HG03196 (cell line): ENCODE data around the gene ZNF521.

ENCODE experiments used
- ATAC-seq: cut with Tn5 transposase; IDR thresholded peaks from one replicate; pipeline ENCODE4 v1.9.1; 2021; ENCODE audit not compliant: unreplicated experiment

ZNF521 gene

DNA sequence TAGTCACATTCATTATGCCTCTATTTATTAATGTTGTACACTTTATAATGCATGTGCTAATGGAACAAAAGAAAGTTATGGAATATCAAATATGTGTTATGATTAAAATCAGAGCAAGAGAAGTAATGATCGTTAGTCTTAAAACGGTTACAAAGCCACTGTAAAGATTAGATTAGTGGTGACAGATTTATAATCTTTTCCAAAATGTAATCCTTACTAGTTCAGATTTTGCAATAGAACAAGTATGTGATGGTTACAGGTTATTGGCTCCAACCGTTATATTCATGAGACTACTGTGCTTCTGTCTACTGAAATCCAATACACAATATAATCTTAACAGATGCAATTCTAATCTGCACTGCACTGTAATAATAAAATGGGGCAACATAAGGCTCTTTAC, 180.6 kb downstream of the ZNF521 start:
- ATAC-seq: no peak

DNA sequence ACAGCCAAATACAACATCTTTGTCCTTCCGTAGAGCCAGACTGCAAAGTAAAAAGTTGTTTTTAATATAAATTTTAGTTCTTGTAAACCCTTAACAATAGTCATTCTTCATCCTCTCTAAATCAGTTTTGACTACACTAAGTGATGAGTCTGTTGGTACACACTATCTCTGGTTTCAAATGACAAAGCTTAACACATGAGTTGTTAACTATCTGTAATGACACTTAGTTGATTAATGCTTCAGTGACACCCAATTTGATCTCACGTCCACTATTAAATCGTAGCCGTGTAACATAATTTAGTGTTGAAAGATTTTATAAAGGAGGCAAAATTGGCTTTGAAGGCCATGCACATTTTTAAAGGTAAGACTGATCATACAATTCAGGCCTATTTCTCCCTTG, 181.6 kb downstream of the ZNF521 start:
- no peak for ATAC-seq

DNA sequence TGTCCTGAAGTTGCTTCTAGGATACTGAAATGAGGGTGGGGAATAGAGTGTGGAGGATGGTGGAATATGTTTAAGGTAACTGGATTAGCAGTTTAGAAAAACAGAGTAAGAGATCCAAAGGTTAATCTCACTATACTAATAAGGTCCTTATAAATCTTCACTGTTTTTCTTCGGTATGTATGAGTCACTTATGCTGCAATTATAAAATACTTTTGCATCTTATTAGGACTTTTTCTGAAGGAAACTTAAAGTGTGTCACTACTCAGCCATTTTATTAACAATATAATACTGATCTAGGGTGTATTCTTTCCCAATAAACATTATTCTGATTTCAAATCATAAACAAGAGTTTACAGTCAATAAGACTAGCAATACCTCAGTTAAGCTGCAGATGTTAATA, 182.3 kb downstream of the ZNF521 start:
- no peak for ATAC-seq

DNA sequence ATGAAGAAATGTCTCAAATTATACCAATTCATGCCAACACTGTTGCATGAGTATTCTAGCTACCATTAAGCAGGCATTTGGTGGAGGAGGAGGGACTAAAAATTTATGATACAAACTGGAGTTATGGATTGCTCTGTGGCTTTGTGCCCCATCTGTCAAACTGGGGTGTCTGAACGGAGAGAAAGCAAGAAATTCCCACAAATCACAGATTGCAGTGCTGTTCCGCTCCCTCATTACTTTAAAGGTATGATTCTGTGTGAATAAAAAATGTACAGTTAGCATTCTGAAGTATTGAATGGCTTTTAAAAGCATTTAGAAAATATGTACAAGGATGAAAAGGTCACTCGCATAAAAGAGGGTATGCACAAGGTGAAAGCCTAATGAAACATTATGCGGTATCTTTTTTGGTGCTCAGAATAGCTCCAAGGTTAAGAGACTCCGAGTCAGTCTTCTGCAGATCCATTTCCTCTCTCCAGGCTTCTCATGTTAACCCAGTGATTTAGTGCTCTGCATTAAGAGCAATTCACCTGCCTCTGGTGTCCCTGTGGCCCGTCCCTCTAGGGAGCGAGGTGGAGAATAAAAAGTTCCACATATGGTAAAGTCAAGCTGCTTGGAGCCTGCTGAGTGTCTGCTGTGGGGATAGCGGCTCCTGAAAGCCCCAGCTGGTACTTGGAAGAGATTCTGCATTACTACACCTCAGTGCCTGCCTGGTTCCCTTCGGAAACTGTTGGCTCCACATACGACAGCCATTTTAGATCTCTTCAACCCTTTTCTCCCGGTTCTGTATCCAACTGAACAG, 184.2 kb downstream of the ZNF521 start:
- ATAC-seq: no peak

DNA sequence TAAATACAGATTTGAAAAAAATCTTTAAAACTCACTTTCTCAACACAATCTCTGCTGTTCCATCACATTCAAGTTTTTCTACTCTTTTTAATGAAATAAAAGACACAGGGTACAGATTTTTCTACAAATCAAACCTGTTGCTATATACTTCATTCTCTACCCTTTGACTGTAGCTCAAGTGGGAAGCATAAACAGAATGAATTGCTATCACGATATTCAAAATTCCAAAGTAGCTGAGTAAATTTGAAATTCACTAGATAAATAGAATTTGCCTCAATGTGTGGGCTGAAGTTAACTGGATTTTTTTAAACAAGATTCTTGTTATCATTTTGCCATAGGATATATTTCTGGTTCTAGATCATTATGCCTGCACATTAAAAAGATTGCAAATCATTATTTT, 185.9 kb downstream of the ZNF521 start:
- no peak for ATAC-seq

DNA sequence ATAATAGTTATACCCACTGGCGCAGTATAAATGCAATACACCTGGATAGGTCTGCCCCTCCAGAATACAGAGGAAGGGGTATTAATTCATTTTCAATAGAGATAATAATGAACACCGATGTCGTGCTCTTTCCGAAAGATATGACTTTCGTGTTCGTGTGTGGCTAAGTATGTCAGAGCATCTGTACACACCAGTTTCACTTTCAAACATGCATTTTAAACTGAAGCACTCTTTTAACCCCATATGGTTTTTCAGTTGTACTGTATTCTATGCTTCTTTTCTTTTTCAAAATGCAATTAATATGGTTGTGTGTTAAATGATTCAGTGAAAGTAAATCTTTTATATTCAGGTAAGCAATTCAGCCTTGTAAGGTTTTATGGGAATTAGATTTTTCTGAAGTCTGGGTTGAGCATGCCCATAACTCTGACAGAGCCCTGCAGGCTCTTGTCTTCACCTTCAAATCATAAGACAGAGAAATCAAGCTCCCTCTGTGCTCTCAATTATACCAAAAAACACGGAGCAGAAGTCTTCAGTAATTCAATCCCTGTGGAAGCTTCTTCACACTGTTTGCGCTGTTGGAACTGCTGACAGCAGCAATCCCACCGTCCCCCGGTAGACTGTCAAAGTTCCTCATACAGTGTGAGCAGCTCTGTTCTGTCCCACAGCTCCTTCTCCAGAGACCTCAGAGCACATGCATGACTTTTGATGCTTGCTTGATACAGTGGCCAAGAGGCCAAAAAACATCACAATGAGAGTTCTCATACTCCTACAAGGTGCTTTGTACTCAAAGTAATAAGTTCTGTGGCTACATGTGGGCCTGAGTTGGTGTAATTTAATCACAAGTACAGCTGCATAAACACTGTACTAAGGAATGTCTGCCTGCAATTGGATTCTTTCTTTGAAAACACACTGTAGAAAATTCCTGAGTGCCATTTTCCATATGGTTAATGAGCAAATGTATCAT, 186.8 kb downstream of the ZNF521 start:
- peak; percentile 91 for ATAC-seq

DNA sequence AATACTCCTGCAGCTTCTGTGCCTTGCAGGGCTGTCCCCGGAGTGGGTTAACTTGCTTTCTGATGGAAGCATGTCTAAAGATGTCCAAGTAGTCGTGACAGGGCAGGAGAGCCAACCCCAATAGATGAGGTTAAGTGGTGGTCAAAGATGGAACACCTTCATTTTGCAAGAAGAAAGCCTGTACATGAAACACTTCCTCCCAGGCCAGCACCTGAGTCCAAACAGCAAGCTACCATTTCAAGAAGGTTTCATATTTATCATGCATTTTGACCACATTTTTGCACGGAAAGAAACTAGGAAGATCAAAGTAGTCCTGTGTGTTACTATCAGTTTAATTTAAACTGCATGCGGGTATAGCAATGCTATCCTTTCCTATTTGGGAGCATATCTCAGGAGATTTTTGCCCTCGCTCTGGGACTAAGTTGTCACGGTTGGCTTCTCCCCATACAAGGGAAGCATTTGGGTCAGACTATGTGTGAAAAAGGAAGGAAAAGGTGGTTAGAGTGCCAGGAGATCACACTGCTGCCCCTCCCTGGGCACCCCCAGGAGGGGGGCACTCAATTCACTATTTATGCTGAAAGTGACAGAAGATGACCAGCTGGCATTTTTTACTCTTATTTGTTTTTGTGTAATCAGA, 187.6 kb downstream of the ZNF521 start:
- ATAC-seq: peak; percentile 32

DNA sequence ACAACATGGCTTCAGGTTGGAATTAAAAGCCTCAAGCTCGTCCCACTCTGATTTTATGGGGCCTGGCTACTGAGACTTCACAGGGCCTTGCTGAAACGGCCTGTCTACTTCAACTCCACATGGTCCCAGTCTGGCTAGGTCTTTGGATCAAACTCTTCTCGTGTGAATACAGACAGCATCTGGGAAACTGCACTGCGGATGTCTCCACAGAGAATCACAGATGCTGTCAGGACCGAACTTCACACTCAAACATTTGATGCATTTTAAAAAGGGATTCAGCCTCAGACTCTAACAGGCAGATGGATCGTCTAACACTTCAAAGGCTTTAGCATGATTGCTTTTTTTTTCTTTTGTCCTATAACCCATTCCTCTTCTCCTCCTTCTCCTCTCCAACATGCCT, 198.5 kb downstream of the ZNF521 start:
- no peak for ATAC-seq

DNA sequence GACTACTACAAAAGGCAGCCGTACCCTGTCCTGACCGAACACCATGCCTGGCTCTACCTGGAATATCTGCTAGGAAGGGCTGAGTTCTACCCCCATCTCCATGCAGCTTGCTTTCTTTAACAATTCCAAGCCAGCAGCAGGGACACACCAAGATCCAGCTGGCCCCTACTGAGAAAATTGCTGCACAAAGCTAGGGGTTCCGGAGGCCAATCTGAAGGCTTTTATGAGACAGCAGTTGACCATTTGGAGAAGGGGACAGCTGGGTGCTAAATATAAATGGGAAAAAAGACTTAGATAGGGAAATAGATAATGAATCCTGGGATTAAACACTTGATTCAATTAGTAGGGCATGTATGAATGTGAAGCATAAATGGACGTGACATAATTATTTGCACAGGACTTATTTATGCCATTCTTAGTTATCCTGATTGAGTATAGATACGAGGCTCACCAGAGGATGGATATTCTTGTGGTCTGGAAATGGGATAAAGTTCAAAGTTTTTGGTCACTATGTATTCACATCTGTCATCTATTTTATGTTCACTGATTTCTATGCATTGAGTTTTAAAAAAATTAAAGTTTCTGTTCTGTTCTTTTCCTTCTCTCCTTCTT, 204.0 kb downstream of the ZNF521 start:
- ATAC-seq: no peak

DNA sequence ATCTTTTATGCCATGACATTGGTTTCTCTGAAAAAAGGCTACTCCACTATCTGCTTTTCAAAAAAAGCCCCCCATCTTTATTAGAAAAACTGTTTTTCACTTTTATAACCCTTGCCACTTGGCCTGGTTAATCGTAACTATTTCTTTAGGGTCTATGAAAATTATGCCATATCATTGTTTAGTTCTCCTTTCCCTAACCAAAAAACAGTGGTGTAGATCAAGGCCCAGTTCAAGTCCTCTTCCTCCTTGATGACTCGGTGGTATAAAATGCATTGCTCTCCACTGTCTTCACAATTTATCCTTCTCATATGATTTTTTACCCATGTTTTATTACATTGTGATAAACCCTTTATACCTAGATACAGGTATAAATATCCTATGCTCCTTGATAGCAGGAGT, 205.5 kb downstream of the ZNF521 start:
- no peak for ATAC-seq

DNA sequence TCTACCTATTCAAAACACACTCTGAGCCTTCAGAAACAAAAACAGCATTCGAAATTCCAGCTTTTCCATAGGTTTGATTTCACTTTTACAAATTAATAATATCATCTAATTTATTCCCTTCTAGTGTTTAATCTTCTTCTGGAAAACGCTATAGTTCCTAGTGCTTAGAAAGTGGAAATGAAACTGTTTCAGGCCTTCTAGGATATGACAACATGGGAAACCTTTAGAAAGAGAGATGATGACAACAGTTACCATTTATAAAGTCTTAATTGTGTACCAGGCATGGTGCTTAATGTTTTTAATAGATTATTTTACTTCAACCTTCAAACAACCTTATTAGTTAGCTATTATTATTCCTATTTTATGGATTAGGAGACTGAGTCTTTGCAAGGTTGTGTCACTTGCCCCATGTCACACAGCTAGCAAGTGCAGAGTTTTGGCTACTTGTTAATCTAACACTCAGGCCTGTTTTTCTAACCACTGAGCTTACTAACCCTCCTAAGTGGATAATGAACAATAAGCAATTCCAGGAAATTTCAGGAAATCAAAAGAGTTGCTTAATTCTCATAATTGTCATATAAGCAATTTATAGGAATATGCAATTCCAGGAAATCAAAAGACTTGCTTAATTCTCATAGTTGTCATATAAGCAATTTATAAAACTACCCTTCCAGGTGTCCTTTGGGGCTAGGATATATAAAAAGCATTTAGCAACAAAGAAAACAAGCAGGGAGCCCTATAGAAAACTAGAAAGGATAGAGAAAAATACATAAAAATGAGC, 206.0 kb downstream of the ZNF521 start:
- ATAC-seq: no peak

DNA sequence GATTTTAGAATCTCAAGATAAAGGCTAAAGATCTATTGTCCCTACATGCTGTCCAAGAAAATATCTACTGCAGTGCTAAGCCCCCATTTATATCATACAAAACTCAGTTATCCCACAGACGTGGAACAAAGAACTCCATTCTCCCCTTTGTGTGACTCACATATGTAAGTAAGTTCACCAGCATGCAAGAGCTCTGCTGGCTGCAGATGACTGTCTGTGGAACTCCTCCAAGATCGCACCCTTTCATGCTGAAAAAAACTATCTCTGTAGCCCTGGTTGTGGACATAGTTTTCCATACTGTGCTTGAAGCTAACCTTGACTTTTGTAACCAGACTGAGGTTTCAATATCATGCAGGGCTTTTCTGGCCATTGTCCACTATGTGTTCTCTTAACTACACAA, 207.1 kb downstream of the ZNF521 start:
- ATAC-seq: no peak

DNA sequence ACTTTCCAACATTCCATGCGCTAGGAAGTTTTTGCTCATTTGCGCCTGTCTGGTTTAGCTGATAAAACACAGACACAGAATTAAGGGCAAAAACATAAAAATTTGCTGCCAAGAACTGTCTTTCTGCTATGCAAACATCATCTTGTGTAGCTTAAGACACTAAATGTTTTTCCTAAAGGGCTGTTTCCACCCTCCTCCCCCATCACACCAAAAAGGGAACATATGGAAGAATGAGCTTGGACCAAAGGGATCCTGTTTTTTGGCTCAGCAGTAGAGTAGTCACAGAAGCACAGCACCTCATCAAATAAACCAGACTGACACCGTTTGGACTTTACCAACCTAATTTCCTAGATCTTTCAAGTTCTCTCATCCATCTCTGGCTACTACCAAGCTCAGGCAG, 210.1 kb downstream of the ZNF521 start:
- no peak for ATAC-seq

DNA sequence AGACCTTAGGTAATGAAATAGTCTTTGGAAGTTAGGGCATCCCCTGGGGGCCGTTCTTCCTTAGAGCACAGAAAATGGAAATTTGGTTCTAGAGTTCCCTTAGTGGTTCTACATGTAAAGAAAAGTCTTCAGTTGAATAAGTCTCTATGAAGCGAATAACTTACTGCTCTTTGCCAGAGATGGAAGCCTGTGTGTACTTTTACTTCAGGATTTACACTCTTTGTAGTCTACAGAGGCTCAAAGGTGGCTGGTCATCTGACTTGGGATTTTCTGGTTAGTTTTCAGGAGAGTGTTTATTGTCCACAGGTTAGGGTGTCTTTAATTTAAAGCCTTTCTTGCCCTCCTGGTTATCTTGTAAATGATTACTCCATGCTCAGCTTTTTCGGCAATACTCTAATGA, 210.6 kb downstream of the ZNF521 start:
- ATAC-seq: no peak

DNA sequence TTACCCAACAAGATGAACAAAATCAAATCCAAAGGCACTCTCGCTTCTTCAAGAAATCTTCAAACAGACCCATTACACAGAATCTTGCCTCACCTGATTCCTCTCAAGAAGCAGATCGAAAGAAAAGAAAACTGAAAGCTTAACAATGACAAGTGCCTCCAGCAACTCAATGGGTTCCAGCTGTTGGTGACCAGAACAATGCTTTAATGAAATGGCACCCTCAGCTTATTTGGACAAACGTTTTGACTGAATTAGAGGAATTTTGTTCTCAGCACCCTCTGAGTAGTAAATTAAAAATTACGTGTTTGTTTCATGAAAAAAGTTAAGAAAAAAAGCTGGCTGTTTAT, 211.0 kb downstream of the ZNF521 start:
- ATAC-seq: no peak

DNA sequence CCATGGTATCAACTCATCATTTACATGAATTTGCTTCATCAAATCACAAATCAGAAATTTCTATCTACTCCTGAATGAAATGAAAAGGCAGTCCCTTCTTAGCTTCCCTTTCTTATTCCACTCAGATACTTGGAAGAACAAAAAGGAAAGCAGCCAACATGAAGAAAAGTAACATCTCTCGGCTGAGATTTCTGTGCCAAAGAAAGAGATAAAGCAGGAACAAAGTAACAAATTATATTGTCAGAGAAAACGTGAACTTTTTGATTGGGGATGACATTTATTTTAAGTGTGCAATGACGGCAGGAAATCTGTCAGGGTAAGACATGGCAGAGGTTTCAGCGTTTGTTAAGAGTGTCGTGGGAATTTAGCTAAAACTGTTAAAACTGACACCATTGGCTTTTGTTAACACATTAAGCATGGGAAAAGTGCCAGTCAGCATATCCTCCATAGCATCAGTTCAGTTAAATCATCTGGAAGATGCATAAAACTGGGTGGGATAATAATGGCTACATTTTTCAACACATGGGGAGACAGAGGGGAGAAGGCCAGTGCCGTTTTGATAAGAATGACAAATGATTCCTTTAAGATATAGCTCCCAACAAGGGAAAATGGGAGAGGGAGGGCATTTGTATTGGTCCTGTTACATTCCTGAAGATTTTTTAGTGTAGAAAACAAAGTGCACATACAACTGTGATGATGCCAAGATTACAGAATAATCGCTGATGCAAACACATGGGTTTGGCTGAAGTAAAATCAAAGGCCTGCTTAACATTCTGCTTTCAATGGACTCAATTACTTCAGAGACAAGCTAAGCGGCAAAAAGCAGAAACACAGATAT, 211.6 kb downstream of the ZNF521 start:
- ATAC-seq: no peak

DNA sequence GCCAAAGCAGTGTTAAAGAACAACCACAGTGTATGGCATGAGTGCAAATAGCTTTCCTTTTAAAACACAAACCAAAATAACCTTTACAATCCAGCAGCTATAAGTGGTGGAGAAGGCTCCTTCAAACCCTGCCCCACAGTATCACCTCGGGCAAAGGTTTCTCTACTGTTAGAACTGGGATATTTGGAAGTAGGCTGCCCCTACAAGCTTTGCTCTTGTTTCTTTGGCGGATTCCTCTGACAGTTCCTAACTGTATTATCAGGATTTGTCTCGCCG, 214.8 kb downstream of the ZNF521 start:
- no peak for ATAC-seq

DNA sequence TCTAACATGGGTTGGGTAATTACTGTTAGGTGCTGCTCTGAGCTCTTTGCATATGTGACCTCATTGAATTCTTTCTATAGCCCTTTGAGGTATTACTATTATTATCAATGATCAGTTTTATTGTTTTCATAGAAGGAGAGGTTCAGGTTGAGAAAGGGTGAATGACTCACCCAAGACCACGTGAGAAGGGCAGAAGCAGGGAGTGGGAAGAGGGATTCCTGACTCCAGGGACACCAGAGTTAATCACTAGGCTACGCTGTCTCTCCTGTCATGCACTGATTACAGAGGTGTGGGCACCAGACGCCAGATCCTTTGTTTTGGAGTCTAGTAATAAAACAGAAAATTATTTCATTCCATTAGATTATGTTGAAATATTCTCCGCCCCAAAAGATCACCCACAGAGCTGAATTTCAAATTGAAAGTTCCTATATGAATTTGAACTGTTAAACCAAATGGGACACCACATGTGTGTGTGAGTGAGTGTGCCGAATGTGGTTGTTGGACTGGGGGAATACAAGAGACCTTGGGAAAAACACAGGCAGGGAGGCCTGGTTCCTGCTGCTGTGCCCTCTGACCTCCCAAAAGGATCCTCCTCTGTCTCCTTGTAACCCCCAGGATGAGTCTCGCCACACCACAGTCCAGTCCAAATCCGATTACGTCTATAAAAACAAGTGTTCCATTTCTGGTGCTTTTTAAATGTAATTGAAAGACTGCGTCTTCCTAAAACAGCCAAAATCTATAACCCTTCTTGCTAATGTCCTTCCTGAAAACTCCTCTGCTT, 215.4 kb downstream of the ZNF521 start:
- ATAC-seq: no peak

DNA sequence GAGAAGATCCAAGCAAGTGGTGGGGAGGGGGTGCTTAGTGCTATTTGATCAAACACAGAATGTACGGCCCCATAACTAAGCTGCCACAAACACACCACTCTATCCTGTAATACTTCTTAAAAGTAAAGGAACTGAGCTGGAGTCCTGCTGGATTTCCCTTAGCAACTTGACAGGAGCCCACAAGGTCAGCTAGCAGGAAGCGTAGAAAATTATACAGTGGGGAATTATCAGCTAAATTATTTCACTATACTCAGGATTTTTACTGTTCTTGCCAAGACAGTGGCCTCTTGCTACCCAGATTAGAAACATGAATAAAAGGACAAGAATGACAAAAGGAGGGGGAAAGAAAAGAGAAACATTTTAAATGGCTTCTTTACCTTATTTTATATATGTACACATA, 217.1 kb downstream of the ZNF521 start:
- ATAC-seq: no peak
